Measurements from ENCODE around the gene RAMP1.

Gene RAMP1

DNA sequence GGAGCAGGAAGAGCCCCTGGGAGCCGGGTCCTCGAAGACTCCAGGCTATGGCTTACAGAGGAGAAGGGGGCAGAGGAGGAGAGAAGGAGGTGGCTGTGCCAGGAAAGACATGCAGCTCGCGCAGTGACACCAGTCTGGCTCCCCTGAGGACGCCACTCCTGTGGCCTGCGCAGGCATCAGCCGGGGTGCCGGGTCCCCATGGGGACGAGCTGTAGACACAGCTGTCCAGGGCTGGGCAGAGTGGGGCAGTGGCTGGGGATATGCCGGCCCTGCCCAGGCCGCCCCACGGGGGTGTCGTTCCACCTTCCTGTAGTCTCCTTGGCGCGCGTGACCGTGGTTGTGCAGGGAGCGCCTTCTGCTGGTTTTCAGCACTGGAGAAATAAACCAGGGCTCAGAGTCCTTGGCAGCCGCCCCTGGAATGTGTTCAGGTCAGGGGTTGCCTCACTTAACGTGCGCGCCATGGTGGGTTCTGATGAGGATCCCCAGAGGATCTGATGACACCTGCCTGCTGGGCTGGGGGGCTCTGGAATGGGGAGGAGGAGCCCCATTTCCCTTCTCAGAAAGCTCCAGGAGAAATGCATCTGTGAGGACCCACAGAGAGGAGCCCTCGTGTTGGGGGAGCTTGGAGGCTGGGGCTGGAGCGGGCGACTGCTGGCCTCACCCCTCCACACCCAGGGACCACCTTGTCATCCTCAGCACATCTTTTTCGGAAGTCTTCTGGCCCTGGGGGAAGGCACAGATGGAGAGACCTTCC lies 26.7 kb downstream of the RAMP1 start:
- DNase-seq (ENCODE audit: low read depth) = no peak

GRCh38 chr2:237886685-237887481 lies 27.5 kb downstream of the RAMP1 start:
- in situ Hi-C loops (cut with HindIII; ENCODE audit: low sequenced_read_pairs) = no loop called here
- H3K4me3 ChIP-seq (ENCODE audit: low read depth, low read length) = no peak overlapping the region
- no peak for TF ChIP-seq CTCF (IDR thresholded peaks at IDR 0.05; ENCODE audit: low read depth, low read length, missing control alignments)
- DNase-seq (ENCODE audit: low read depth) = no peak

More for the DNA sequence above, 26.7 kb downstream of the RAMP1 start:
- no peak overlapping the region for H3K4me3 ChIP-seq (ENCODE audit: low read depth, low read length)
- in situ Hi-C loops (cut with HindIII; ENCODE audit: low sequenced_read_pairs) = no loop called here
- no peak for TF ChIP-seq CTCF (IDR thresholded peaks at IDR 0.05; ENCODE audit: low read depth, low read length, missing control alignments)

- DNase-seq (ENCODE audit: low read depth) = no peak
- TF ChIP-seq CTCF (IDR thresholded peaks at IDR 0.05; ENCODE audit: low read depth, low read length, missing control alignments) = no peak
- H3K4me3 ChIP-seq (ENCODE audit: low read depth, low read length) = no peak overlapping the region
- in situ Hi-C loops (cut with HindIII; ENCODE audit: low sequenced_read_pairs) = no loop called here
Measured at GRCh38 chr2:237888389-237888788, 29.0 kb downstream of the RAMP1 start.

GRCh38 chr2:237889016-237889415 lies 29.6 kb downstream of the RAMP1 start:
- H3K4me3 ChIP-seq (ENCODE audit: low read depth, low read length) = no peak overlapping the region
- TF ChIP-seq CTCF (IDR thresholded peaks at IDR 0.05; ENCODE audit: low read depth, low read length, missing control alignments) = no peak
- no peak for DNase-seq (ENCODE audit: low read depth)
- in situ Hi-C loops (cut with HindIII; ENCODE audit: low sequenced_read_pairs) = no loop called here

GRCh38 chr2:237889811-237890210 lies 30.4 kb downstream of the RAMP1 start:
- no peak for DNase-seq (ENCODE audit: low read depth)
- in situ Hi-C loops (cut with HindIII; ENCODE audit: low sequenced_read_pairs) = no loop called here
- no peak for TF ChIP-seq CTCF (IDR thresholded peaks at IDR 0.05; ENCODE audit: low read depth, low read length, missing control alignments)
- no peak overlapping the region for H3K4me3 ChIP-seq (ENCODE audit: low read depth, low read length)

- no peak for DNase-seq (ENCODE audit: low read depth)
- in situ Hi-C loops (cut with HindIII; ENCODE audit: low sequenced_read_pairs) = no loop called here
- TF ChIP-seq CTCF (IDR thresholded peaks at IDR 0.05; ENCODE audit: low read depth, low read length, missing control alignments) = no peak
- no peak overlapping the region for H3K4me3 ChIP-seq (ENCODE audit: low read depth, low read length)
Measured at GRCh38 chr2:237892478-237892877, 33.1 kb downstream of the RAMP1 start.

Measured in astrocyte of the cerebellum (primary cell).